Tibial nerve (tissue), 4 donors: Measurements from ENCODE around the gene CYP19A1.

ENCODE experiments used
- EP300 ChIP-seq, 2 donors: sonication (generic); formaldehyde crosslinking; IDR thresholded peaks; one replicate each; pipeline ENCODE4 v1.6.1; 2017; ENCODE audit warnings: antibody characterized with exemption in 2 of 2, mild to moderate bottlenecking in 1 of 2
- TF ChIP-seq, protein P1 (sequence below), 5 experiments: fragments of 200-600 bp in 3 of 5; fragments of 450-650 bp in 2 of 5; sonication (generic) in 3 of 5; IDR thresholded peaks; one replicate each; pipeline ENCODE4 v1.5.1; 2016 to 2019; ENCODE audit warnings: antibody characterized with exemption in 5 of 5, mild to moderate bottlenecking in 3 of 5, moderate library complexity in 2 of 5

GRCh38 chr15:51363383-51363782, 25.0 kb upstream of the CYP19A1 start:
- TF ChIP-seq, protein P1, sequence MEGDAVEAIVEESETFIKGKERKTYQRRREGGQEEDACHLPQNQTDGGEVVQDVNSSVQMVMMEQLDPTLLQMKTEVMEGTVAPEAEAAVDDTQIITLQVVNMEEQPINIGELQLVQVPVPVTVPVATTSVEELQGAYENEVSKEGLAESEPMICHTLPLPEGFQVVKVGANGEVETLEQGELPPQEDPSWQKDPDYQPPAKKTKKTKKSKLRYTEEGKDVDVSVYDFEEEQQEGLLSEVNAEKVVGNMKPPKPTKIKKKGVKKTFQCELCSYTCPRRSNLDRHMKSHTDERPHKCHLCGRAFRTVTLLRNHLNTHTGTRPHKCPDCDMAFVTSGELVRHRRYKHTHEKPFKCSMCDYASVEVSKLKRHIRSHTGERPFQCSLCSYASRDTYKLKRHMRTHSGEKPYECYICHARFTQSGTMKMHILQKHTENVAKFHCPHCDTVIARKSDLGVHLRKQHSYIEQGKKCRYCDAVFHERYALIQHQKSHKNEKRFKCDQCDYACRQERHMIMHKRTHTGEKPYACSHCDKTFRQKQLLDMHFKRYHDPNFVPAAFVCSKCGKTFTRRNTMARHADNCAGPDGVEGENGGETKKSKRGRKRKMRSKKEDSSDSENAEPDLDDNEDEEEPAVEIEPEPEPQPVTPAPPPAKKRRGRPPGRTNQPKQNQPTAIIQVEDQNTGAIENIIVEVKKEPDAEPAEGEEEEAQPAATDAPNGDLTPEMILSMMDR (IDR thresholded peaks at IDR 0.05) = no peak
- no peak for TF ChIP-seq EP300 (IDR thresholded peaks at IDR 0.05)
